GM18517 (cell line): Measurements from ENCODE around the gene INSYN2B.
A peak's percentile ranks its signal among the peaks of the same experiment; 100 is the strongest.
"Not testable (repeated sequence)": the region's sequence is repeated elsewhere in the genome, so short reads cannot be mapped to it uniquely, and the experiment has no call there.

Experiments
- ATAC-seq: cut with Tn5 transposase; IDR thresholded peaks from one replicate; pipeline ENCODE4 v1.9.1; 2021; ENCODE audit warnings: mild to moderate bottlenecking, moderate library complexity; ENCODE audit not compliant: unreplicated experiment

Gene INSYN2B

GRCh38 chr5:169860585-169860984 is 119.7 kb downstream of the INSYN2B start:
- no peak for ATAC-seq

GRCh38 chr5:169856571-169856970 is 123.7 kb downstream of the INSYN2B start:
- ATAC-seq: no peak

GRCh38 chr5:169851321-169851850 is 128.9 kb downstream of the INSYN2B start:
- no peak for ATAC-seq

GRCh38 chr5:169850409-169850808 is 129.9 kb downstream of the INSYN2B start:
- no peak for ATAC-seq

GRCh38 chr5:169848792-169849191 is 131.5 kb downstream of the INSYN2B start:
- no peak for ATAC-seq

- no peak for ATAC-seq
Measured at GRCh38 chr5:169848271-169848670, 132.0 kb downstream of the INSYN2B start.

- ATAC-seq: no peak
Measured at GRCh38 chr5:169847519-169847918, 132.8 kb downstream of the INSYN2B start.

- no peak for ATAC-seq
Measured at GRCh38 chr5:169842699-169843098, 137.6 kb downstream of the INSYN2B start.

- ATAC-seq: no peak
Measured at GRCh38 chr5:169840405-169840804, 139.9 kb downstream of the INSYN2B start.

GRCh38 chr5:169838688-169839087 is 141.6 kb downstream of the INSYN2B start:
- peak; percentile 78 for ATAC-seq

- ATAC-seq: no peak
Measured at GRCh38 chr5:169837686-169838085, 142.6 kb downstream of the INSYN2B start.

GRCh38 chr5:169836835-169837536 is 143.3 kb downstream of the INSYN2B start:
- ATAC-seq: no peak

- not testable (repeated sequence) for ATAC-seq
Measured at GRCh38 chr5:169834540-169834939, 145.8 kb downstream of the INSYN2B start.

- ATAC-seq: not testable (repeated sequence)
Measured at GRCh38 chr5:169833681-169834292, 146.5 kb downstream of the INSYN2B start.

GRCh38 chr5:169832845-169833244 is 147.4 kb downstream of the INSYN2B start:
- ATAC-seq: no peak

- ATAC-seq: no peak
Measured at GRCh38 chr5:169832304-169832703, 148.0 kb downstream of the INSYN2B start.

GRCh38 chr5:169831331-169831730 is 149.0 kb downstream of the INSYN2B start:
- no peak for ATAC-seq

- no peak for ATAC-seq
Measured at GRCh38 chr5:169828385-169828784, 151.9 kb downstream of the INSYN2B start.

GRCh38 chr5:169827769-169828168 is 152.5 kb downstream of the INSYN2B start:
- ATAC-seq: no peak

- no peak for ATAC-seq
Measured at GRCh38 chr5:169826618-169827017, 153.7 kb downstream of the INSYN2B start.

- ATAC-seq: no peak
Measured at GRCh38 chr5:169817031-169817430, 163.3 kb downstream of the INSYN2B start.

GRCh38 chr5:169814522-169814921 is 165.8 kb downstream of the INSYN2B start:
- no peak for ATAC-seq
